A673 (cell line): ENCODE data around the gene DUS1L. TPM values are rescaled to one million over a fixed set of nuclear protein-coding genes. Genes with fewer than 3 reads are reported as not detected.
A peak's percentile ranks its signal among the peaks of the same experiment; 100 is the strongest.

Experiments used
- BruUV-seq: library from RNA; stranded (reverse); fragments of 400-500 nt; replicated peaks from 2 replicates; lab custom pipeline; 2021; lab: Mats Ljungman, UMichigan
- CTCF ChIA-PET: fragments of 300-600 bp; sonication (Branson Sonifier 250); formaldehyde crosslinking; loops from one replicate; lab custom pipeline; 2022; ENCODE audit warnings: antibody characterized with exemption; lab: Charles Lee
- POLR2A ChIA-PET: fragments of 300-600 bp; sonication (Branson Sonifier 250); formaldehyde crosslinking; loops from one replicate; lab custom pipeline; 2022; ENCODE audit warnings: antibody characterized with exemption; ENCODE audit not compliant: low non-redundant PET; lab: Charles Lee
- DNase-seq: peaks from one replicate; pipeline ENCODE4 v3.0.0-alpha.2; 2015; ENCODE audit warnings: low spot score
- H3K27ac ChIP-seq: fragments of 200-600 bp; sonication (generic); 2 replicates; pipeline ENCODE4 v1.5.1; 2016; ENCODE audit warnings: mixed run types, low read depth, mild to moderate bottlenecking, mixed read lengths, antibody characterized with exemption, low read length; ENCODE audit not compliant: poor library complexity, severe bottlenecking
- H3K27me3 ChIP-seq: fragments of 200-600 bp; sonication (generic); replicated peaks from 2 replicates; pipeline ENCODE4 v1.6.1; 2017; ENCODE audit warnings: mixed run types, low read depth, mild to moderate bottlenecking, mixed read lengths, antibody characterized with exemption, low read length; ENCODE audit not compliant: insufficient read depth, poor library complexity
- H3K36me3 ChIP-seq: fragments of 200-600 bp; sonication (generic); 2 replicates; pipeline ENCODE4 v1.6.1; 2016; ENCODE audit warnings: mixed run types, mild to moderate bottlenecking, mixed read lengths, antibody characterized with exemption, low read length; ENCODE audit not compliant: insufficient read depth, poor library complexity, severe bottlenecking
- H3K4me1 ChIP-seq: fragments of 200-600 bp; sonication (generic); 2 replicates; pipeline ENCODE4 v1.6.1; 2017; ENCODE audit warnings: mixed run types, mild to moderate bottlenecking, mixed read lengths, antibody characterized with exemption, low read length; ENCODE audit not compliant: insufficient read depth, poor library complexity, severe bottlenecking
- H3K4me3 ChIP-seq: fragments of 200-600 bp; sonication (generic); 2 replicates; pipeline ENCODE4 v1.5.1; 2016; ENCODE audit warnings: low read depth, mixed run types, mild to moderate bottlenecking, mixed read lengths, low read length; ENCODE audit not compliant: poor library complexity, severe bottlenecking
- H3K9me3 ChIP-seq: fragments of 200-600 bp; sonication (generic); 2 replicates; pipeline ENCODE4 v1.6.1; 2016; ENCODE audit warnings: mixed run types, low read depth, mild to moderate bottlenecking, mixed read lengths, antibody characterized with exemption, low read length; ENCODE audit not compliant: poor library complexity, severe bottlenecking
- CTCF ChIP-seq: fragments of 300-800, 200-600 bp; sonication (generic); conservative IDR thresholded peaks from 2 replicates; pipeline ENCODE4 v1.5.1; 2017; ENCODE audit warnings: low read depth, mild to moderate bottlenecking, antibody characterized with exemption, low read length, moderate library complexity, mixed read lengths
- EZH2 ChIP-seq: fragments of 200-600 bp; sonication (generic); IDR thresholded peaks from 2 replicates; pipeline ENCODE4 v1.6.1; 2017; ENCODE audit warnings: borderline replicate concordance, low read depth, mild to moderate bottlenecking, mixed read lengths, antibody characterized with exemption, low read length; ENCODE audit not compliant: poor library complexity, severe bottlenecking
- intact Hi-C: fragments of 100-400 bp; cut with micrococcal nuclease; formaldehyde crosslinking; loops from one replicate; pipeline ENCODE4 v1.10.0; 2022; ENCODE audit not compliant: unreplicated experiment
- total RNA-seq: library from RNA; stranded (reverse); gene quantifications from 2 replicates; pipeline ENCODE4 v1.2.3, GENCODE V29; 2021

DUS1L gene
- total RNA-seq, 1 experiment from 2014 or later: 143 TPM

DNA sequence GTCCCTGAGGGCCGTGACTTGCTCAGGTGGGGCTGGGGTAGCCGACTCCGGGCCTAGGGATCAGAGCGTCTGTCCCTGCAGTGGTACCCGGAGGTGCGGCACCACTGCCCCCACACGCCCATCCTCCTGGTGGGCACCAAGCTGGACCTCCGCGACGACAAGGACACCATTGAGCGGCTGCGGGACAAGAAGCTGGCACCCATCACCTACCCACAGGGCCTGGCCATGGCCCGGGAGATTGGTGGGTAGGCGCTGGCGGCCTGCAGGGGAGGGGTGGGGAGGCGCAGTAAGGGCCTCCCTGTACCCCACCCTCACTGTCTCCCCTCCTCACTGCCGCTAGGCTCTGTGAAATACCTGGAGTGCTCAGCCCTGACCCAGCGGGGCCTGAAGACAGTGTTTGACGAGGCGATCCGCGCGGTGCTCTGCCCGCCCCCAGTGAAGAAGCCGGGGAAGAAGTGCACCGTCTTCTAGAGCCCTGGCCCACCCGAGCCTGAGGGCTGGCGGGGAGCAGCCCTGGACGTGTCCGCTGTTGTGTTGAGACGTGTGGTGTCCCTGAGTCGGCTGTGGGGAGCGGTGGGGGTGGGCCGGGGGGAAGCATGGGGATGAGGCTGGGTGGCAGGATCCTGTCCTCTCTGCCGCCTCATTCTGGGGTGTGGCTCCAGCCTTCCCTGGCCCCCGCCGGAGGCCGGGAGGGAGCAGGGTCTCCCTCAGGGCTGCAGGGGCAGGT lies 32.1 kb downstream of the DUS1L start:
- H3K36me3 ChIP-seq: no peaks in the 10 kb centered on the region
- H3K4me1 ChIP-seq: peaks cover 11% of the 10 kb centered on the region
- no peak overlapping the region for H3K4me3 ChIP-seq
- H3K27me3 ChIP-seq: no peaks in the 10 kb centered on the region
- intact Hi-C loops: loop anchor here (5.0 kb wide), 1 partner anchor 119 kb away; no protein-coding TSS in a partner anchor
- H3K9me3 ChIP-seq: no peaks in the 10 kb centered on the region
- no TSS peak for BruUV-seq
- no peak for TF ChIP-seq CTCF
- TF ChIP-seq EZH2: no peak
- POLR2A ChIA-PET: no interaction called here
- no peak for DNase-seq
- no peak overlapping the region for H3K27ac ChIP-seq
- CTCF ChIA-PET: no interaction called here

DNA sequence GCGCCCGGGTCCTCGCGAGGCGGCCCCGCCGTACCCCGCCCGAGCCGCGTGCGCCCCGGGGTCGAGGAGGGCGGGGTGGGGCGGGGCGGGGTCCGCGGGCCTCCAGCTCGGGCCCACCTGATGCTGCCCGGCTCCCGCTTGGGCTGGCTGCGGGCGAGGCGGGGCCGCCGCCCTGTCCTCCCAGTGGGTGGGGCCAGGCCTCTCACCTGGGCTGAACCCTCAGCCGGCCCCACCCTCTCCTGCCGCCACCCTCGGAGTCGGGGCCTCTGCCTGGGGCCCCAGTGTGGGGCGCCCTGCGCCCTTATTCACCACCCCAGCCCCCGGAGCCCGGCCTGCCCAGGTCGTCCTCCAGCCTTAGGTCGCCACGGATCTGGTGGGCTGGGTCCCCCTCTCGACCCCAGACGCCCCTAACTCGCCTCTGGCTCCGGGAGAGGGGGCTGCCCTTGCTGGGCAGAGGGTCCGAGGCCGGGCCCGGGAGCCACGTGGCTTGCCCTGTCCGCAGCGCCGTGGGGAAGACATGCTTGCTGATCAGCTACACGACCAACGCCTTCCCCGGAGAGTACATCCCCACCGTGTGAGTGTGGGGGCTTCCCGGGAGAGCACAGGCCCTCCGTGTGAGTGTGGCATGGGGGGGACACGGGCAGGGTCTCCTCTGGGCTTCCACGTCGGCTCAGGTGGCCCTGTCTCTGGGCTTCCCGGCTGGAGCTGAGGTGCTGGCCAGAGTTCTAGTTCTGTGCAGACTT lies 33.5 kb downstream of the DUS1L start:
- ChIA-PET POLR2A (no interaction called here), CTCF (no interaction called here)
- peaks cover 3% of the 10 kb centered on the region for H3K36me3 ChIP-seq
- no peaks in the 10 kb centered on the region for H3K27me3 ChIP-seq
- peak overlapping the region; percentile 67 for H3K4me3 ChIP-seq
- TF ChIP-seq CTCF: no peak
- no peak for TF ChIP-seq EZH2
- H3K4me1 ChIP-seq: peaks cover 11% of the 10 kb centered on the region
- no TSS peak for BruUV-seq
- H3K9me3 ChIP-seq: no peaks in the 10 kb centered on the region
- H3K27ac ChIP-seq: no peak overlapping the region
- DNase-seq: no peak
- intact Hi-C loops: loop anchor here (5.0 kb wide), 1 partner anchor 120 kb away; no protein-coding TSS in a partner anchor

- intact Hi-C loops: loop anchor here (5.0 kb wide), 1 partner anchor 121 kb away; no protein-coding TSS in a partner anchor
- POLR2A ChIA-PET: no interaction called here
- Histone ChIP-seq H3K36me3 (peaks cover 5% of the 10 kb centered on the region), H3K4me1 (peaks cover 7% of the 10 kb centered on the region), H3K27ac (peak within 1 kb of the TSS; percentile 62), H3K9me3 (no peaks in the 10 kb centered on the region), H3K4me3 (peak within 1 kb of the TSS; percentile 67), H3K27me3 (no peaks in the 10 kb centered on the region)
- CTCF ChIA-PET: interaction anchor here (1.3 to 1.6 kb wide), 2 partner anchors 9 to 123 kb away, joined by 7 to 19 read pairs; no protein-coding TSS in a partner anchor
- DNase-seq: peak; percentile 70
- TF ChIP-seq CTCF: no peak
- TF ChIP-seq EZH2: no peak
- no TSS peak for BruUV-seq
Measured at GRCh38 chr17:82031303-82031884, 34.2 kb downstream of the DUS1L start, which contains the start of gene RAC3. TSS of gene RAC3 (plus strand) at chr17:82031678. CDS start at chr17:82031762, 84 bp downstream.
